Measurements from ENCODE around the gene MYOZ1. TPM values are rescaled to one million over a fixed set of nuclear protein-coding genes. Genes with fewer than 3 reads are reported as not detected.

The MYOZ1 gene
- total RNA-seq, 4 donors from 2014 or later: 560 to 1,364 (median 992) TPM

DNA sequence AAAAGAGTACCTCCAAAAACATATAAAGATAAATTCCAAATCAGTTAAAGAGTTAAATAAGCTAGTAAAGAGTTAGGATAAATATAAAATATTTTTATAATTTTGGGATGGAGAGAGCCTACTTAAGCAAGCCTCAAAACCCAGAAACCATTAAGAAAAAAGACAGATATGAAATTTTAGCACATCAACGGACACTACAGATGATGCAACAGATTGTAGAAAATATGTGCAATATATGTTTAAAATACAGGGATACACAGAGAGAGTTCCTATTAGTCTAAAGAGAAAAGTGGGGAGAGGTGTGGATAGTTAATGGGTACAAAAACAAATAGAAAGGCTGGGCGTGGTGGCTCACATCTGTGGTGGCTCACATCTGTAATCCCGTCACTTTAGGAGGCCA is 26.6 kb downstream of the MYOZ1 start:
- H3K27ac ChIP-seq: no peak overlapping the region
- intact Hi-C loops (cut with DNase I; ENCODE audit: low total_unique reads) (no loop called here), in situ Hi-C loops (cut with MboI; ENCODE audit: low sequenced_read_pairs in 4 of 4) (no loop called here)
- no peaks in the 10 kb centered on the region for H3K36me3 ChIP-seq
- H3K9me3 ChIP-seq: no peaks in the 10 kb centered on the region
- no peak overlapping the region for H3K4me3 ChIP-seq
- DNase-seq (no peak), ATAC-seq (no peak)
- TF ChIP-seq, protein P1, sequence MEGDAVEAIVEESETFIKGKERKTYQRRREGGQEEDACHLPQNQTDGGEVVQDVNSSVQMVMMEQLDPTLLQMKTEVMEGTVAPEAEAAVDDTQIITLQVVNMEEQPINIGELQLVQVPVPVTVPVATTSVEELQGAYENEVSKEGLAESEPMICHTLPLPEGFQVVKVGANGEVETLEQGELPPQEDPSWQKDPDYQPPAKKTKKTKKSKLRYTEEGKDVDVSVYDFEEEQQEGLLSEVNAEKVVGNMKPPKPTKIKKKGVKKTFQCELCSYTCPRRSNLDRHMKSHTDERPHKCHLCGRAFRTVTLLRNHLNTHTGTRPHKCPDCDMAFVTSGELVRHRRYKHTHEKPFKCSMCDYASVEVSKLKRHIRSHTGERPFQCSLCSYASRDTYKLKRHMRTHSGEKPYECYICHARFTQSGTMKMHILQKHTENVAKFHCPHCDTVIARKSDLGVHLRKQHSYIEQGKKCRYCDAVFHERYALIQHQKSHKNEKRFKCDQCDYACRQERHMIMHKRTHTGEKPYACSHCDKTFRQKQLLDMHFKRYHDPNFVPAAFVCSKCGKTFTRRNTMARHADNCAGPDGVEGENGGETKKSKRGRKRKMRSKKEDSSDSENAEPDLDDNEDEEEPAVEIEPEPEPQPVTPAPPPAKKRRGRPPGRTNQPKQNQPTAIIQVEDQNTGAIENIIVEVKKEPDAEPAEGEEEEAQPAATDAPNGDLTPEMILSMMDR (IDR thresholded peaks at IDR 0.05 in 4 of 5, conservative IDR thresholded peaks at IDR 0.05 in 1 of 5): no peak
- no peak for TF ChIP-seq POLR2A (IDR thresholded peaks at IDR 0.05)
- no peaks in the 10 kb centered on the region for H3K27me3 ChIP-seq
- H3K4me1 ChIP-seq: no peaks in the 10 kb centered on the region

DNA sequence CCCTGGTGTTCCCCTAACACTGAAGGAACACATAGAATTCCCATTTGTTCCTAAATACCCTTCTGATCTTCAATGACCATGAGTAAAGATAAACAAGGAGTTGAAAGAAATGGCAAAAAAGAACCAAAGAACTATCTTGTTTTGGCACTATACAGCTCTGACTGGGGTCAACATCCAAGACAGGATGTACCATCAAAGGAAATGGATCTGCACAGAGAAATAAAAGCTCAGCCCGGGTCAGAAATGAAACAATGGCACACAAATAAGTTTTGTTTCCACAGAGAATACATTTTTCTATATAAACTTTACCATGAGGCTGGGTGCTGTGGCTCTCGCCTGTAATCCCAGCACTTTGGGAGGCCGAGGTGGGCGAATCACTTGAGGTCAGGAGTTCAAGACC is 32.2 kb downstream of the MYOZ1 start:
- no peak for TF ChIP-seq POLR2A (IDR thresholded peaks at IDR 0.05)
- TF ChIP-seq, protein P1 (IDR thresholded peaks at IDR 0.05 in 4 of 5, conservative IDR thresholded peaks at IDR 0.05 in 1 of 5): no peak
- ATAC-seq: no peak
- Histone ChIP-seq H3K4me1 (no peaks in the 10 kb centered on the region), H3K9me3 (no peaks in the 10 kb centered on the region), H3K36me3 (no peaks in the 10 kb centered on the region), H3K27me3 (no peaks in the 10 kb centered on the region), H3K4me3 (no peak overlapping the region), H3K27ac (no peak overlapping the region)
- DNase-seq: no peak
- intact Hi-C loops (cut with DNase I; ENCODE audit: low total_unique reads) (no loop called here), in situ Hi-C loops (cut with MboI; ENCODE audit: low sequenced_read_pairs in 4 of 4) (no loop called here)

DNA sequence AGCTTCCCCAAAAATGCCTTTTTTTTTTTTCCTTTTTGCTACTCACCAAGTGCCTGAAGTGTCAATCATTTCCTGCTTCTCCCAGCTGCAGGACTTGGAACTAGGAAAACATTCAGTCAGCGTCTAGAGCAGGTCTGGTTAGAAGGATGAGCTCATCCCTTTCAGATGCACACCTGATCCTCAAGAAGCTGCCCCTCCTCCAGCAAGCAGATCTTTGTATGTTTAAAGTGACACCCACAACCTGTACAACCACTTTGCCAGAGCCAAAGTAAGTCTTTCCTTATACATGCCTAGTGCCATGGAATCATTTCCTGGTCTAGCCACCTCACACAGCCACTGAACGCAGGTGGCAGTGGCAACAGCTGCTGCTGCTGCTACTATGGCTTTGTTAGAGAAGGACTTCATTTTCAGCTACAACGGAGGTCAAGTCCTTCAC is 39.8 kb downstream of the MYOZ1 start:
- Histone ChIP-seq H3K4me1 (peaks cover 6 to 10% of the 10 kb centered on the region in 2 donors), H3K4me3 (no peak overlapping the region), H3K27ac (peak overlapping the region; percentile 31 to 53 (median 48)), H3K27me3 (no peaks in the 10 kb centered on the region), H3K9me3 (no peaks in the 10 kb centered on the region), H3K36me3 (no peaks in the 10 kb centered on the region)
- TF ChIP-seq POLR2A (IDR thresholded peaks at IDR 0.05): no peak
- in situ Hi-C loops (cut with MboI; ENCODE audit: low sequenced_read_pairs in 4 of 4): no loop called here
- ATAC-seq (peak; percentile 87 to 91), DNase-seq (peak in 1 of 2 donors; percentile 31)
- intact Hi-C loops (cut with DNase I; ENCODE audit: low total_unique reads): no loop called here

DNA sequence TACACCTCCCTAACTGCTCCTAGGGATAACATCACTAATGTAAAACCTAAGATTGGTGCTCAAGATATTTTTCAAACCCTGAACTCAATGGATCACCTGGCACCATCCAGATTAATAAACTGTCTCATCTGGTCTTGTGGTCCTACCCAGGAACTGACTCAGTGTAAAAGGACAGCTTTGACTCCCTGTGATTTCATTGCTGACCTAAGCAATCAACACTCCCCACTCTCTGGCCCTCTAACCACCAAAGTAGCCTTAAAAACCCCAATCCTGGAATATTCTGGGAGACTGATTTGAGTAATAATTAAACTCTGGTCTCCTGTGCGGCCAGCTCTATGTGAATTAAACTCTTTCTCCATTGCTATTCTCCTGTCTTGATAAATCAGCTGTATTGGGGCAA is 43.9 kb downstream of the MYOZ1 start:
- in situ Hi-C loops (cut with MboI; ENCODE audit: low sequenced_read_pairs in 4 of 4) (no loop called here), intact Hi-C loops (cut with DNase I; ENCODE audit: low total_unique reads) (no loop called here)
- ATAC-seq (no peak), DNase-seq (no peak)
- no peaks in the 10 kb centered on the region for H3K9me3 ChIP-seq
- TF ChIP-seq, protein P1 (IDR thresholded peaks at IDR 0.05 in 4 of 5, conservative IDR thresholded peaks at IDR 0.05 in 1 of 5): no peak
- no peak for TF ChIP-seq POLR2A (IDR thresholded peaks at IDR 0.05)
- H3K27me3 ChIP-seq: no peaks in the 10 kb centered on the region
- peaks cover 7 to 17% of the 10 kb centered on the region in 2 donors for H3K4me1 ChIP-seq
- H3K4me3 ChIP-seq: no peak overlapping the region
- H3K36me3 ChIP-seq: no peaks in the 10 kb centered on the region
- H3K27ac ChIP-seq: no peak overlapping the region

DNA sequence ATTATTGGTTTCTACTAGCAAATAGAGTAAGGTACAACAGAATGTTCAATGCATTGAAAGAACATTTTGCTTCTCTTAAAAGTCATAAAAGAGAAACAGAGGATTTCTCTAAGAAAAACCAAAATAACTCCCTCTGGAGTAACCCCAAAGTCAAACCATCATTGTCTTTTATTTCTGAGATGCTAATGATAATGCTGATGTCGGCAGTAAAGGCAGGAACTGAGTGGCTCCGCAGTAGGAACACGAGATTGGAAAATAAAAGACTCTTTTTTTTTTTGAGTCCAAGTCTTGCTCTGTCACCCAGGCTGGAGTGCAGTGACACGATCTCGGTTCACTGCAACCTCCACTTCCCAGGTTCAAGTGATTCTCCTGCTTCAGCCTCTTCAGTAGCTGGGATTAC is 47.5 kb downstream of the MYOZ1 start:
- intact Hi-C loops (cut with DNase I; ENCODE audit: low total_unique reads): no loop called here

More for the DNA sequence above, 47.5 kb downstream of the MYOZ1 start:
- H3K4me3 ChIP-seq: no peak overlapping the region
- H3K27ac ChIP-seq: no peak overlapping the region
- H3K27me3 ChIP-seq: no peaks in the 10 kb centered on the region
- peaks cover 18 to 26% of the 10 kb centered on the region in 2 donors for H3K4me1 ChIP-seq
- TF ChIP-seq, protein P1 (IDR thresholded peaks at IDR 0.05 in 4 of 5, conservative IDR thresholded peaks at IDR 0.05 in 1 of 5): no peak
- no peak for TF ChIP-seq POLR2A (IDR thresholded peaks at IDR 0.05)
- in situ Hi-C loops (cut with MboI; ENCODE audit: low sequenced_read_pairs in 4 of 4): no loop called here
- H3K9me3 ChIP-seq: no peaks in the 10 kb centered on the region
- ATAC-seq: no peak
- DNase-seq: no peak
- H3K36me3 ChIP-seq: no peaks in the 10 kb centered on the region
